ENCODE measurements around the gene CBFA2T2. TPM values are rescaled to one million over a fixed set of nuclear protein-coding genes. Genes with fewer than 3 reads are reported as not detected.

CBFA2T2 gene
- total RNA-seq, 2 experiments from 2014 or later: 10.2 to 10.9 TPM

GRCh38 chr20:33689493-33689892, 199.6 kb downstream of the CBFA2T2 start:
- H3K36me3 Mint-ChIP-seq (ENCODE audit: low read depth): peaks cover 11% of the 10 kb centered on the region
- DNase-seq (no peak), ATAC-seq (no peak)
- ChIA-PET POLR2A (interaction anchor here (1.0 to 1.9 kb wide), 4 partner anchors 10 to 27 kb away, joined by 3 to 11 read pairs (median 3); partner anchors contain the start of genes C20orf144 and NECAB3), CTCF (interaction anchor here (1.1 to 1.8 kb wide), 3 partner anchors 10 to 25 kb away, joined by 4 read pairs; no protein-coding TSS in a partner anchor)
- H3K27ac Mint-ChIP-seq: peak overlapping the region; percentile 85
- intact Hi-C loops (cut with micrococcal nuclease): loop anchor here (5.0 kb wide), 1 partner anchor 43 kb away; the partner anchor contains the start of gene ZNF341
- H3K27me3 Mint-ChIP-seq: no peaks in the 10 kb centered on the region
- no peak overlapping the region for H3K4me3 Mint-ChIP-seq
- H3K4me1 Mint-ChIP-seq (ENCODE audit: low read depth): peaks cover 50% of the 10 kb centered on the region
- H3K9me3 Mint-ChIP-seq: no peaks in the 10 kb centered on the region
- TF ChIP-seq CTCF (IDR thresholded peaks at IDR 0.05): no peak

GRCh38 chr20:33689973-33690372, 200.1 kb downstream of the CBFA2T2 start:
- intact Hi-C loops (cut with micrococcal nuclease): loop anchor here (5.0 kb wide), 1 partner anchor 42 kb away; the partner anchor contains the start of gene ZNF341
- H3K4me1 Mint-ChIP-seq (ENCODE audit: low read depth): peaks cover 45% of the 10 kb centered on the region

GRCh38 chr20:33693289-33693688, 203.4 kb downstream of the CBFA2T2 start:
- CTCF ChIA-PET: interaction anchor here (1.2 kb wide), 1 partner anchor 25 kb away, joined by 4 read pairs; no protein-coding TSS in a partner anchor
- H3K36me3 Mint-ChIP-seq (ENCODE audit: low read depth): no peaks in the 10 kb centered on the region
- ATAC-seq (no peak), DNase-seq (no peak)
- H3K27ac Mint-ChIP-seq: no peak overlapping the region
- POLR2A ChIA-PET: no interaction called here
- no peak overlapping the region for H3K4me3 Mint-ChIP-seq
- TF ChIP-seq CTCF (IDR thresholded peaks at IDR 0.05): no peak
- intact Hi-C loops (cut with micrococcal nuclease): no loop called here
- peaks cover 23% of the 10 kb centered on the region for H3K4me1 Mint-ChIP-seq (ENCODE audit: low read depth)
- H3K9me3 Mint-ChIP-seq: no peaks in the 10 kb centered on the region
- no peaks in the 10 kb centered on the region for H3K27me3 Mint-ChIP-seq

More at GRCh38 chr20:33689973-33690372, 200.1 kb downstream of the CBFA2T2 start:
- ChIA-PET POLR2A (interaction anchor here (0.8 to 1.0 kb wide), 2 partner anchors 15 to 30 kb away, joined by 3 read pairs; partner anchors contain the start of genes NECAB3 and PXMP4), CTCF (interaction anchor here (1.1 to 1.8 kb wide), 3 partner anchors 11 to 25 kb away, joined by 4 read pairs; no protein-coding TSS in a partner anchor)
- TF ChIP-seq CTCF (IDR thresholded peaks at IDR 0.05): no peak
- DNase-seq: peak; percentile 89
- ATAC-seq: peak; percentile 40
- H3K27ac Mint-ChIP-seq: peak overlapping the region; percentile 85
- H3K36me3 Mint-ChIP-seq (ENCODE audit: low read depth): peaks cover 6% of the 10 kb centered on the region
- H3K9me3 Mint-ChIP-seq: no peaks in the 10 kb centered on the region
- peak overlapping the region; percentile 61 for H3K4me3 Mint-ChIP-seq
- no peaks in the 10 kb centered on the region for H3K27me3 Mint-ChIP-seq

- Mint-ChIP-seq H3K9me3 (no peaks in the 10 kb centered on the region), H3K4me3 (no peak overlapping the region), H3K27me3 (no peaks in the 10 kb centered on the region), H3K36me3 (ENCODE audit: low read depth) (no peaks in the 10 kb centered on the region), H3K4me1 (ENCODE audit: low read depth) (peaks cover 16% of the 10 kb centered on the region), H3K27ac (no peak overlapping the region)
- no peak for TF ChIP-seq CTCF (IDR thresholded peaks at IDR 0.05)
- ChIA-PET POLR2A (interaction anchor here (0.9 to 1.0 kb wide), 2 partner anchors 18 to 407 kb away, joined by 3 read pairs; no protein-coding TSS in a partner anchor), CTCF (interaction anchor here (1.2 kb wide), 1 partner anchor 26 kb away, joined by 4 read pairs; no protein-coding TSS in a partner anchor)
- ATAC-seq (no peak), DNase-seq (no peak)
- intact Hi-C loops (cut with micrococcal nuclease): no loop called here
Measured at GRCh38 chr20:33693741-33694638, 204.1 kb downstream of the CBFA2T2 start.
